BLaER1 (cell line): ENCODE results near the gene COL2A1.

ENCODE experiments used
- H3K27ac ChIP-seq: shearing (Covaris generic); formaldehyde crosslinking; 2 replicates; pipeline ENCODE4 v1.8.1; 2022
- H3K27me3 ChIP-seq: shearing (Covaris generic); formaldehyde crosslinking; 2 replicates; pipeline ENCODE4 v1.8.1; 2022
- H3K36me3 ChIP-seq: shearing (Covaris generic); formaldehyde crosslinking; 2 replicates; pipeline ENCODE4 v1.8.1; 2022
- H3K4me1 ChIP-seq: shearing (Covaris generic); formaldehyde crosslinking; 2 replicates; pipeline ENCODE4 v1.8.1; 2022
- H3K4me2 ChIP-seq: shearing (Covaris generic); formaldehyde crosslinking; 2 replicates; pipeline ENCODE4 v1.8.1; 2022
- H3K4me3 ChIP-seq: shearing (Covaris generic); formaldehyde crosslinking; 2 replicates; pipeline ENCODE4 v1.8.1; 2022
- H3K9ac ChIP-seq: shearing (Covaris generic); formaldehyde crosslinking; 2 replicates; pipeline ENCODE4 v1.8.1; 2022
- H3K9me3 ChIP-seq: shearing (Covaris generic); formaldehyde crosslinking; 2 replicates; pipeline ENCODE4 v1.8.1; 2022
- H4K20me1 ChIP-seq: shearing (Covaris generic); formaldehyde crosslinking; 2 replicates; pipeline ENCODE4 v1.8.1; 2022
- Cebpa-rat ChIP-seq: shearing (Covaris generic); IDR thresholded peaks from 2 replicates; pipeline ENCODE4 v1.8.1; 2022

COL2A1 gene

GRCh38 chr12:47986291-47986660 lies 18.0 kb downstream of the COL2A1 start:
- Histone ChIP-seq H3K27me3 (no peaks in the 10 kb centered on the region), H3K4me1 (peaks cover 90% of the 10 kb centered on the region)
- no peak for TF ChIP-seq Cebpa-rat

DNA sequence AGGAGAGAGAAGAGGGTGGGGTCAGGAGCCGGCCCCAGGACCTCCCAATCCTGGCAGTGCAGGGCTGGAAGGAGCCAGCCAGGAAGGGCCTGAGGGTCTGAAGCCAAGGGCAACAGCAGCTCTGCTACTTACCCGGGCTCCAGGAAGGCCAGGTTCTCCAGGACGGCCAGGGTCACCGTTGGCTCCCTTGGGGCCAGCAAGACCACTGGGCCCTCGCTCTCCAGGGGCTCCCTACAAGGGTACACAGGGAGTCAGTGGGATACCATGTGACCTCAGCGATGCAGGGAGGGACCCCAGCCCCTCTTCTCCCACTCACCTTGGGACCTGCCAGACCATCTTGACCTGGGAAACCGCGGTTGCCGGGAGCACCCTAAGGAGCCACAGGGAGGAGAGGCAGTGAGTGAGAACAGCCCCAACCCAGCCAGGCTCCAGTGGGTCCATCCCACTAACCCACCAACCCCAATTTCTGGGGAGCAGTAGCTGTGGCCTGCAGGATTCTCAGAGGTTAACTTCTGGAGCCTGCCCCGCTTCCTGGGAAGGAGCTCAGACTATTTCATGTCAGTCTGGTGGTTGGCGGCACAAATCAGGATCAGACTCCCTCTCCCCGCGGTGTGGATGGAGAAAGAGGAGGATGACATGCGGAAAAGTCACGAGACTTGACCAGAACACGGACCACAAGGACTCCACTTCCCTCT lies 18.5 kb downstream of the COL2A1 start:
- Histone ChIP-seq H3K4me3 (no peak overlapping the region), H3K4me1 (peaks cover 90% of the 10 kb centered on the region), H4K20me1 (no peaks in the 10 kb centered on the region), H3K9me3 (no peaks in the 10 kb centered on the region), H3K27me3 (no peaks in the 10 kb centered on the region), H3K27ac (no peak overlapping the region), H3K4me2 (peak overlapping the region; percentile 7; the same call in 1 of the 2 replicates), H3K36me3 (no peaks in the 10 kb centered on the region), H3K9ac (no peak overlapping the region)
- TF ChIP-seq Cebpa-rat: no peak

More at GRCh38 chr12:47986291-47986660, 18.0 kb downstream of the COL2A1 start:
- Histone ChIP-seq H3K9me3 (no peaks in the 10 kb centered on the region), H3K27ac (no peak overlapping the region), H3K36me3 (no peaks in the 10 kb centered on the region), H3K9ac (no peak overlapping the region), H4K20me1 (no peaks in the 10 kb centered on the region), H3K4me3 (no peak overlapping the region), H3K4me2 (peak overlapping the region; percentile 7; the same call in 1 of the 2 replicates)

GRCh38 chr12:47984331-47984801 lies 19.9 kb downstream of the COL2A1 start:
- H3K27ac ChIP-seq: no peak overlapping the region; the same call in 1 of the 2 replicates
- no peak overlapping the region for H3K9ac ChIP-seq
- H3K4me2 ChIP-seq: peak overlapping the region; percentile 65
- H3K36me3 ChIP-seq: no peaks in the 10 kb centered on the region
- H3K4me3 ChIP-seq: no peak overlapping the region
- H3K9me3 ChIP-seq: no peaks in the 10 kb centered on the region
- no peak for TF ChIP-seq Cebpa-rat
- no peaks in the 10 kb centered on the region for H3K27me3 ChIP-seq
- peaks cover 88% of the 10 kb centered on the region for H3K4me1 ChIP-seq
- H4K20me1 ChIP-seq: no peaks in the 10 kb centered on the region

DNA sequence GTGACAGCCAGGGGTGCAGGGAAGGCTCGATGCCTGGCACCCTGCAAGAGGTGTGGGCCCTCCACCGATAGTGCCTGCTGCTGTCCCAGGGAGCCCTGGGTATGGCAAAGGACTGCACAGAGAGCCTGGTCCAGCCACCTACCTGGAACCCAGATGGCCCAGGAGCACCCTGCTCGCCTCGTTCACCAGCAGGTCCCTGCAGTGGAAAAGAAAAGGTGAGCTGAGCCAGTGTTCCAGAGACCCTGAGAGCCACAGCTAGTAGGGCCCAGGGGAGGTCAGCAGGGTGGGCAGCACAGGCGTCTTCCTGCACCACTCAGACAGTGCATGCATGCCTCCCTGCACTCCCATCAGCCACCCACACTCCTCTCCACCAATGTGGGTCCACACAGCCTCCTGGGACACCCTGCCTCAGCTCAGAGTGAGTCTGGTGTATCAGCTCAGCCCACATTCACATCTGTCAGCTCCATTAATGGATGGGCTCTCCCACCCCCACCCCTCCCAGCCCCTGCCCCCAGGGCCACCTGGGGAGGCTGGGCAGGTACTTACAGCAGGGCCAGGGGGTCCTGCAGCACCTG lies 20.6 kb downstream of the COL2A1 start:
- Histone ChIP-seq H3K4me3 (no peak overlapping the region), H3K4me2 (peak overlapping the region; percentile 65), H3K27ac (no peak overlapping the region), H4K20me1 (no peaks in the 10 kb centered on the region), H3K9ac (no peak overlapping the region), H3K27me3 (no peaks in the 10 kb centered on the region), H3K9me3 (no peaks in the 10 kb centered on the region), H3K36me3 (no peaks in the 10 kb centered on the region), H3K4me1 (peaks cover 88% of the 10 kb centered on the region)
- TF ChIP-seq Cebpa-rat: no peak

DNA sequence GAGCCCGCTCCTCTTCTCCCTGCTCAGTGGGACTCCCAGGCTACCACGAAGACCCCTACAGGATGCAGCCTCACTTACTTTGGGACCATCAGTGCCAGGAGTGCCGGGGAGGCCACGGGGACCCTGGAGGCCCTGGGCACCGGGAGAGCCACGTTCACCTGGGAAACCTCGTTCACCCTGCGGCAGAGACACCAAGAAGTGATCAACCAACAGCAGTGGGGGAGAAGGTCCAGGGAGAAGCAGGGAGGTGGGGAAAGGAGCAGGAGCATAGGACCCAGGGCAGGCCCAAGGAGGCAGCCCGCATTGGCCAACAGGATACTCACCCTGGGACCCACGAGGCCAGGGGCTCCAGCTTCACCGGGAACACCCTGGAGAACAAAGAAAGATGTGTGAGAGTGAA lies 21.5 kb downstream of the COL2A1 start:
- TF ChIP-seq Cebpa-rat: no peak
- Histone ChIP-seq H3K27ac (no peak overlapping the region), H4K20me1 (no peaks in the 10 kb centered on the region), H3K4me2 (peak overlapping the region; percentile 65), H3K27me3 (no peaks in the 10 kb centered on the region), H3K4me3 (no peak overlapping the region), H3K36me3 (no peaks in the 10 kb centered on the region), H3K9me3 (no peaks in the 10 kb centered on the region), H3K4me1 (peaks cover 83% of the 10 kb centered on the region), H3K9ac (no peak overlapping the region)

DNA sequence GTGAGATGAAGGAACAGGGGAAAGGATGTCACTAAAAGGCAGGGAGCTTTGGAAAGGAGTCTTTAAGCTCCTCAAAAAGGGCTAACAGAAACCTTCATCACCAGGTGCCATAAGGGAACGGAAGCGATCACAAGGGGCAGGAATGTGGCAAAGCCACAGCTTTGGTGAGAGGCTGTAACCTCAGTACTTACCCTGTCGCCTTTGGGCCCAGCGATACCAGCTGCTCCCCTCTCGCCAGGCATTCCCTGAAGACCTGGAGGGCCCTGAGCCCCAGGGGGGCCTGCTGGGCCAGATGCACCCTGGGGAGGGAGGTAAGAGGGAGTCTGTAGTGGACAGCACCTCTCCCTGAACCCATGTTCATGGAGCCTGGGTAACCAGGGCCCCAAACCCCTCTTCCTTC lies 22.0 kb downstream of the COL2A1 start:
- Histone ChIP-seq H3K36me3 (no peaks in the 10 kb centered on the region), H3K27me3 (no peaks in the 10 kb centered on the region), H3K4me2 (peak overlapping the region; percentile 65; the same call in 1 of the 2 replicates), H3K9me3 (no peaks in the 10 kb centered on the region), H3K27ac (no peak overlapping the region), H3K4me1 (peaks cover 78% of the 10 kb centered on the region), H3K4me3 (no peak overlapping the region), H4K20me1 (no peaks in the 10 kb centered on the region), H3K9ac (no peak overlapping the region)
- TF ChIP-seq Cebpa-rat: no peak

DNA sequence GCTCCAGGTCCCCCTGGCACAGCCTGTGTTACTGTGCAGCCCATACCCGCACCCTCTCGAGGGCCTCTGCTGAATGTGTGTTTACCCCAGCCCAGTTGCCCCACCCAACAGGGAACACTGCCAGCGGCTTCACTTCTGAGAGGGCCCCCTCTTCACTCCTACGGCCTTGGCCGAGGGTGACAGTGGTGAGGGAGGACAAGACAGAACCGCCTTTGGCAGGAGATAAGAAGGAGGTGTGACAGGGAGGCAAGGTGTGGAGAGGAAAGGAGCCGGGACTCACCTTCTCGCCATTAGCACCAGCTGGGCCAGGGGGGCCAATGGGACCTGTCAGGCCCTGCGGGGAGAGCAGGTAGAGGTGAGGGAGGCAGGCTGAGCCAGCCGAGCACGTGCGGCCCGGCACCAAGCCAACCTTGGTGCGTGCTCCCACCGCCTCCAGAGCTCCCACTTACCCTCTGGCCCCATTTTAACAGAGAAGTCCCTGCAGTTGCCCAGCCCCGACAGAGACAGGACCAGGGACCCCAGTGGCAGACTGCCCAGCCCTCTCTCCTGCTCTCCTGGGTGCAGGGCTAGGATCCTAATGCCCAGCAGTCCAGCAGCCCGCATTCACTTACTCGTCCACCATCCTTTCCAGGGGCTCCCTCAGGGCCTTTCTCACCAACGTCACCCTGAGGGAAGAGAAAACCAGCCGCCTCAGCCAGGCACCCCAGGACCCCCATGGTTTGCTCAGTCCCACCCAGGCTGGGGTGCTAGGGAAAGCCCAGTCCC lies 22.6 kb downstream of the COL2A1 start:
- no peaks in the 10 kb centered on the region for H3K36me3 ChIP-seq
- TF ChIP-seq Cebpa-rat: no peak
- peak overlapping the region; percentile 65; the same call in 1 of the 2 replicates for H3K4me2 ChIP-seq
- no peaks in the 10 kb centered on the region for H4K20me1 ChIP-seq
- no peaks in the 10 kb centered on the region for H3K9me3 ChIP-seq
- no peak overlapping the region for H3K27ac ChIP-seq
- H3K4me3 ChIP-seq: no peak overlapping the region
- H3K27me3 ChIP-seq: no peaks in the 10 kb centered on the region
- H3K4me1 ChIP-seq: peaks cover 72% of the 10 kb centered on the region
- no peak overlapping the region for H3K9ac ChIP-seq

- H3K4me2 ChIP-seq: peak overlapping the region; percentile 22; the same call in 1 of the 2 replicates
- no peak overlapping the region for H3K27ac ChIP-seq
- no peak overlapping the region for H3K4me3 ChIP-seq
- no peak for TF ChIP-seq Cebpa-rat
- no peaks in the 10 kb centered on the region for H4K20me1 ChIP-seq
- H3K4me1 ChIP-seq: peaks cover 65% of the 10 kb centered on the region
- no peaks in the 10 kb centered on the region for H3K9me3 ChIP-seq
- no peak overlapping the region for H3K9ac ChIP-seq
- no peaks in the 10 kb centered on the region for H3K36me3 ChIP-seq
- H3K27me3 ChIP-seq: no peaks in the 10 kb centered on the region
Observed at GRCh38 chr12:47980779-47981495, 23.3 kb downstream of the COL2A1 start.

DNA sequence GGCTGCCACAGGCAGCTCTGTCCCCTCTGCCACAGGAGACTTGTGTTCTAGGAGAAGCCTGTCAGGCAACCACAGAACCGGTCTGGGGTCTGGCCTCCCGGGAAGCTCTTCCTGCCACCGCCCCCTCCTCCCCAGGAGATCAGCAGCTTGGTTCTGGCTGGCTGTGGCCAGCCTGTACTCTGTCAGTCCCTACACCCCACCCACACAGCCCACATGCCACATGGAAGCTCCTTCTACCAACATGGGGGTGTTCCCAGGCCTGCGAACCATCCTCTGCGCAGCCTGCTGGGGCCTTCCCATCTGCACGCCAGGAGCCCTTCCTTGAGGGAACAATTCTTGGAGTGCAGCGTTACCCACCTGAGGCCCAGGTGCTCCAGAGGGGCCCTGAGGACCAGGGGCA lies 24.1 kb downstream of the COL2A1 start:
- no peak for TF ChIP-seq Cebpa-rat

More for the DNA sequence above, 24.1 kb downstream of the COL2A1 start:
- H4K20me1 ChIP-seq: no peaks in the 10 kb centered on the region
- H3K9ac ChIP-seq: no peak overlapping the region
- H3K4me1 ChIP-seq: peaks cover 62% of the 10 kb centered on the region
- H3K9me3 ChIP-seq: no peaks in the 10 kb centered on the region
- H3K4me3 ChIP-seq: no peak overlapping the region
- no peak overlapping the region for H3K27ac ChIP-seq
- no peaks in the 10 kb centered on the region for H3K36me3 ChIP-seq
- H3K27me3 ChIP-seq: no peaks in the 10 kb centered on the region
- no peak overlapping the region for H3K4me2 ChIP-seq
